SK-N-MC (cell line): ENCODE data around the gene CADPS.

Experiments used
- DNase-seq: peaks from one replicate; pipeline ENCODE4 v3.0.0-alpha.2; 2011; ENCODE audit warnings: low read depth, low spot score
- H3K27ac ChIP-seq: fragments of 200-600 bp; sonication (generic); 2 replicates; pipeline ENCODE4 v1.5.1; 2016; ENCODE audit warnings: mixed run types
- H3K36me3 ChIP-seq: fragments of 200-600 bp; sonication (generic); 2 replicates; pipeline ENCODE4 v1.6.1; 2017; ENCODE audit warnings: antibody characterized with exemption, low read length, mixed read lengths; ENCODE audit not compliant: insufficient read depth
- H3K4me3 ChIP-seq: fragments of 200-600 bp; sonication (generic); 2 replicates; pipeline ENCODE4 v1.5.1; 2016
- H3K9ac ChIP-seq: fragments of 200-600 bp; sonication (generic); 2 replicates; pipeline ENCODE4 v1.8.0; 2017; ENCODE audit warnings: mixed run types, mixed read lengths; ENCODE audit not compliant: insufficient read length
- H3K9me3 ChIP-seq: fragments of 200-600 bp; sonication (generic); 2 replicates; pipeline ENCODE4 v1.6.1; 2017; ENCODE audit warnings: low read depth, mild to moderate bottlenecking, antibody characterized with exemption, low read length, moderate library complexity, mixed read lengths
- EZH2 ChIP-seq: fragments of 200-600 bp; sonication (generic); IDR thresholded peaks from one replicate; pipeline ENCODE4 v1.6.1; 2017; ENCODE audit warnings: antibody characterized with exemption
- FOXP2 ChIP-seq: optimal IDR thresholded peaks from 2 replicates; pipeline ENCODE3; 2011; ENCODE audit warnings: mild to moderate bottlenecking, moderate library complexity; ENCODE audit not compliant: insufficient read depth; ENCODE audit errors: extremely low read length, control extremely low read depth
- POLR2AphosphoS5 ChIP-seq: IDR thresholded peaks from 2 replicates; pipeline ENCODE4 v1.6.1; 2012; ENCODE audit warnings: mild to moderate bottlenecking, low read depth, low read length, borderline replicate concordance

The CADPS gene

DNA sequence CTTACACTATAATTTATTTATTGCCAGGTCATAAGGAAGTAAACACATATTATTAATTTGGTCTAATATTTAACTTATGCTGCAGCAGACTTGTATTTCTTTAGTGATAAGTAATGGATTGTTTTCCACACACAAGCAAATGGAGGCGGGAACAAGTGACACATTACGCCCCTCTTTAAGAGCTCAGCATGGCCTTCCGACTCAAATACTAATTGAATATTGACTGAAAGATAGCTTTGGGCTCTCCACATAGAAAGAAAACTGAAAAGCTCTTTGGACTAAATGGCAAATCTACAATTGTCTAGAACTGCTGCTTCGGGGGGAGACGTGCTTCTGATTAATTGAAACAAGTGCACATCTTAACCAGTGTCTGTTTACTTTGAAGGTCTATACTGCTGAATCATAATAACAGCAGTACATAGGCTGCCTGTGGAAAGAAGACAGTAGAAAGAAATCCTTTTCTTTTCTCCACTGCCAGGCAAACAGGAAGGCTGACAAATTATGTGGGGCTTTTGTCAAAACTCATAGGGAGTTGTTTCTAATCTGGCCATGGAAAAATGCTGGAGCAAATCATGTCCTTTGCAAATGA is 15.9 kb downstream of the CADPS start:
- Histone ChIP-seq H3K9me3 (no peaks in the 10 kb centered on the region), H3K36me3 (no peaks in the 10 kb centered on the region), H3K4me3 (no peak overlapping the region), H3K9ac (no peak overlapping the region), H3K27ac (no peak overlapping the region)
- TF ChIP-seq POLR2AphosphoS5 (no peak), EZH2 (no peak), FOXP2 (no peak)
- no peak for DNase-seq

DNA sequence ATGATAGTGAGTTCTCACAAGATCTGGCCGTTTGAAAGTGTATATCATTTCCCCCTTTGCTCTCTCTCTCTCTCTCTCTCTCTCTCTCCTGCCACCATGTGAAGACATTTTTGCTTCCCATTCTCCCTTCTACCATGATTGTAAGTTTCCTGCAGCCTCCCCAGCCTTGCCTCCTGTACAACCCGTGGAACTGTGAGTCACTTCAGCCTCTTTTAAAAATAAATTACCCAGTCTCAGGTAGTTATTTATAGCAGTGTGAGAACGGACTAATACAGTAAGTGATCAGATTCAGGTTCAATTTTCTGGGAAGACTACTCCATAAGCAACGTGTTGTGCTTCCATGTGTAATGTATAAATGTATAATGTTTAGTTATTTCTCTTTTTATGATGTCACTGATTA is 29.2 kb downstream of the CADPS start:
- no peak for DNase-seq
- no peaks in the 10 kb centered on the region for H3K36me3 ChIP-seq
- H3K9ac ChIP-seq: no peak overlapping the region
- no peak overlapping the region for H3K4me3 ChIP-seq
- H3K9me3 ChIP-seq: no peaks in the 10 kb centered on the region
- H3K27ac ChIP-seq: no peak overlapping the region
- TF ChIP-seq EZH2: no peak
- TF ChIP-seq POLR2AphosphoS5: no peak
- TF ChIP-seq FOXP2: no peak

DNA sequence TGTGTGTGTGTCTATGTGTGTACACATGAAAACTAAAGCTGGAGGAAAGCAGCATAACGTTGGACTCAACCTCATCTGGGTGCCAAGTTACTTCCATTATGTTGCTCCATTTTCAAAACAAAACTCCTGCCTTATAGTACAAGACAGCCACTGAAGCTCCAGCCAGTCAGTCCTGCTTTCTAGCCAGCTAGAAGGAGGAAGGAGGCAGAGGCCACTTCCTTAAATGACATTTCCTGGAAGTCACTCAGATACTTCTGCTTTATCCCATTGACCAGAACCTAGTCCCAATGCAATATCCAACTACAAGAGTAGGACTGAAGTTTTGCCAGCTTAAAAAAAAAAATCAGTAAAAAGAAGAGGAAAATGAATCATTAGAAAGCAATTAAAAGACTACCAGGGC is 31.7 kb downstream of the CADPS start:
- Histone ChIP-seq H3K9ac (no peak overlapping the region), H3K4me3 (no peak overlapping the region), H3K36me3 (no peaks in the 10 kb centered on the region), H3K27ac (no peak overlapping the region), H3K9me3 (no peaks in the 10 kb centered on the region)
- no peak for DNase-seq
- TF ChIP-seq EZH2 (no peak), FOXP2 (no peak), POLR2AphosphoS5 (no peak)

DNA sequence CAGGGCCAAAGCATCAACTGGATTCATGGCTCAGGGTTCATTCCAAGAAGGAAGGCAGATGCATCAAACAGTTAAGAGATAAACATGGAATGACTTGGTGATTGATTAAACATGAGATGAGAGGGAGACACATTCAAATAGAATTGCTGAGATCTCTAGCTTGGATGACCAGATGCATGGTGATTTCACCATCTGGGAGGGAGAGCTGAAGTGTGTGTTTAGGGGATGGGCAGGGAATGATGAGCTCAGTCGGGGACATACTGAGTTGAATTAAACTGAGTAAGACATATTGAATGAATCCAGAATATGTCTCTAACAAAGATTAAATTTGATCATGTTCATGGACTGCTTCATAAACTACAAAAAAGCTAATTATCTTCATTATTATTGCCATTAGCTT is 35.5 kb downstream of the CADPS start:
- Histone ChIP-seq H3K4me3 (no peak overlapping the region), H3K9ac (no peak overlapping the region), H3K27ac (no peak overlapping the region), H3K36me3 (no peaks in the 10 kb centered on the region), H3K9me3 (no peaks in the 10 kb centered on the region)
- no peak for DNase-seq
- no peak for TF ChIP-seq FOXP2
- TF ChIP-seq POLR2AphosphoS5: no peak
- no peak for TF ChIP-seq EZH2

DNA sequence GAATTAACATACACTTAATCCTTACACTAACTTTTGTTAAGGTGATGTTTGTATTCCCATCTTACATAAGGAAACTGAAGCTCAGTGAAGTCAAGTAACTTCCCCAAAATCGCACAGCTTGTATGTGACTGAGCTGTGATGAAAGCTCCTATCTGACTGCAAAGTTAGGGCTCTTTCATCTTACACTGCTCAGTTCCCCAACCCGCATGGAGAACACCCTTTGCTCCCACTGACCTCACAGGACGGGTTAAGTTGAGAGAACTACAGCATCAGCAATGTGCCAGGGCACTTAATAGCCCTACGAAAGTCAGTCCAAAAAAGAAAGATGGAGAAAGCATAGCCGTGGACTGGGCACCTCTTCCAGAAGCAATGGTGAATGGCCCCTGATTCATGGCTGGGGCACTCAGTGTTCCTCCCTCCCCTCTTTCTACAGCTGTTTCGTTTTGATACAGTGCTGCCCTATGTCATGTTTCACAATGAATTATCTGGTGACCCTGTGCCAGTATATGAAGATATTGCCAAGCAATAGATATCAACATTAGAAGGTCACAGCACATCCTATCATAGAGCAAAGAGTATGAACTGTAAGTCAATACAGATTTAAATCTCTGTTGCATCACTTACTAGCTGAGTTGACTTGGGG is 38.0 kb downstream of the CADPS start:
- no peaks in the 10 kb centered on the region for H3K9me3 ChIP-seq
- H3K27ac ChIP-seq: no peak overlapping the region
- no peak for DNase-seq
- H3K36me3 ChIP-seq: no peaks in the 10 kb centered on the region
- TF ChIP-seq FOXP2 (no peak), POLR2AphosphoS5 (no peak), EZH2 (no peak)
- H3K4me3 ChIP-seq: no peak overlapping the region
- no peak overlapping the region for H3K9ac ChIP-seq

DNA sequence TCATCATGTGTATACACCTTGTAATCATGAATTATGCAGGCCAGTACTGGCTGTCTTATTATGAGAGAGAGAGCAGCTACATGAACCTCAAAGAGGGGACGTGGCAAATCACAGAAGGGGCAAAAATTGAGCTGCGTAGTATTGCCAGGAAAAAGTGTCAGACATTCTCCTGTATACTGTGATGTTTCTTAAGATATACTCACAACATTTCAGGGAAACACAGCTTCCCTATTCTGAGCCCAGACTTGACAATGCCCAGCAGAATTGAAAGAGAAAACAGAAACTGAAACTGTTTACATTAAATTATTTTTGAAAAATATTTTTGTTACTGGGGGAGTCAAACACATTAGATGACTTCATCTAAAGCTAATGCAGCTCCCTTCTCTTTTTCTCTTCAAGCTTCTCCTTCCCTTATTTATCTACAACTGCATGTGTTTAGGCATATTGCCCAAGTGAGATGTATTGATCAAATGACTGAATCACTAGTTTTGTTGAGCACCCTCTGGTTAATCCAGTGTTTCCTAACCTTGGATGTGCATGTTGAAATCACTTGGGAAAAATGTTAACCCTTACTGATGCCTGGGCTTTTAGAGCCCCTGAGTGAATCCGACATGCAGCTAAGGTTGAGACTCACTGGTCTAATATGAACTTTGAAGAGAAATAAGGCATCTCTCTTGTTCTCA is 39.5 kb downstream of the CADPS start:
- Histone ChIP-seq H3K36me3 (no peaks in the 10 kb centered on the region), H3K4me3 (no peak overlapping the region), H3K9ac (no peak overlapping the region), H3K27ac (no peak overlapping the region), H3K9me3 (no peaks in the 10 kb centered on the region)
- TF ChIP-seq POLR2AphosphoS5 (no peak), FOXP2 (no peak), EZH2 (no peak)
- no peak for DNase-seq

DNA sequence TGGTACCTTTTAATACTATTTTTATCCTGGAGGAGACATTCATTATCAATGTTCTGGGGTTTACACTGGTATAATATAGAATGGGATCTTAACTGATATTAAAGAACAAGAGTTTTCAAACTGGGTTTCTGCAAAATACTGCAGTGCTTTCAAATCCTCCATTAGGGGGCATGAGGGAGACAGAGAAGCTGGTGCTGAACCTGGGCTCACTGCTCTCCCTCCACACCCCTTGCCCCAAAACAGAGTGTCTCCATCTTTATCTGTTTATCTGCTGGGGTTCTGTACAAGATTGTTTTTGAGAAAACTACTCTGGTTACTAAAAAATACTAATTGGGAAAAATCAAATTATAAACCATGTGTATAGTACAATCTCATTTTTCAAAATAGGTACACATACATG is 41.7 kb downstream of the CADPS start:
- H3K9ac ChIP-seq: no peak overlapping the region
- H3K36me3 ChIP-seq: no peaks in the 10 kb centered on the region
- DNase-seq: no peak
- TF ChIP-seq FOXP2 (no peak), POLR2AphosphoS5 (no peak), EZH2 (no peak)
- no peak overlapping the region for H3K27ac ChIP-seq
- H3K9me3 ChIP-seq: no peaks in the 10 kb centered on the region
- H3K4me3 ChIP-seq: no peak overlapping the region

DNA sequence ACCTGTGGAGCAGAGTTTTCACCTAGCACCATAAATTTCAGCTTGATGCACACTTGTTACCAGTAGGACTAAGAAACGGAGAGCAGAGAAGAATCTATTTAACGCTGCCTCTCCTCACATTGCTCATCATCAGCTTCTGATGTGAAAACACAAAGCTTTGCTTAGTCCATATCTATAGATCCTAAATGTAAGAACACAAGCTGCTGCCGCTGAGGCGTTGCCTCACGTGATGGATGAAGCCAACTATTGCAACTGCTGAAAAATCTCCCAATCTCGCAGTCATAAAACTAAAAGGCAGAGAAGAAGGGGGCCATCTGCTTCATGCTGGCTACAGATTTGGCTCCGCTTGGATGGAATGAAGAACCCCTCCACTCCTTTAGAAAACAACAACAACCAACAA is 42.7 kb downstream of the CADPS start:
- no peak overlapping the region for H3K4me3 ChIP-seq
- H3K27ac ChIP-seq: no peak overlapping the region
- H3K9me3 ChIP-seq: no peaks in the 10 kb centered on the region
- DNase-seq: no peak
- no peaks in the 10 kb centered on the region for H3K36me3 ChIP-seq
- no peak for TF ChIP-seq POLR2AphosphoS5
- no peak for TF ChIP-seq FOXP2
- TF ChIP-seq EZH2: no peak
- H3K9ac ChIP-seq: no peak overlapping the region

DNA sequence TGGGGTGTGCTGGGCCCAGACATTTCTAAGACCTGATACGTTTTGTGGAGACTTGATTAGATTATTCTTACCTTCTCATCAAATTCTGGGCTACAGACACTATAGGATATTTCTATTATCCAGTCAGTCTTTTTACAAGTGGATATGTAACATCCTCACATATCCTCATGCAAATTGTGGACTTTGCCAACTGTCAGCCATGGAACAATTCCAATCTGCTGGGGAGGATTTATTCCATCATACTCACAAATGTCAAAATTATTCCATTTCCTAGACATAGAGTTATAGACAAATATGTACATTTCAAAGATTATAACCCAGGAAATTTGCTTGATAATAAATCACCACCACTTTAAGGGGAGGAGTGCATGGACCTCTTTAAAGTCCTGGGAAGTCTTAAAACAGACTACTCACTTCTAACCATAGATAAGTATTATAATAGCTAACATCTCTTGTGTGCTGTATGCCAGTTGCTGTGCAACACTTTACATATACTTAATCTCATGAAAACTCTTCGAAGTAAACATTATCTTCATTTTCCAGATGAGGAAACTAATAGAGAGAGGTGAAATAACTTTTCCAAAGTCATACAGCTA is 44.4 kb downstream of the CADPS start:
- DNase-seq: no peak
- no peak overlapping the region for H3K27ac ChIP-seq
- TF ChIP-seq FOXP2 (no peak), EZH2 (no peak), POLR2AphosphoS5 (no peak)
- H3K9ac ChIP-seq: no peak overlapping the region
- no peaks in the 10 kb centered on the region for H3K36me3 ChIP-seq
- H3K9me3 ChIP-seq: no peaks in the 10 kb centered on the region
- no peak overlapping the region for H3K4me3 ChIP-seq
